Upper lobe of left lung (tissue), 6 donors: Measurements from ENCODE around the gene ZNF391. TPM values are rescaled to one million over a fixed set of nuclear protein-coding genes. Genes with fewer than 3 reads are reported as not detected.
A peak's percentile ranks its signal among the peaks of the same experiment; 100 is the strongest.

ENCODE experiments used
- ATAC-seq, 2 donors: fragments of 200-7000 bp; cut with Tn5 transposase; one replicate each; pipeline ENCODE4 v1.9.1; 2022; ENCODE audit warnings: mild to moderate bottlenecking in 2 of 2, moderate library complexity in 2 of 2; ENCODE audit not compliant: low FRiP score in 2 of 2
- DNase-seq, 2 donors: peaks; one replicate each; pipeline ENCODE4 v3.0.0-alpha.2; 2019 to 2020
- H3K27ac ChIP-seq, 4 donors: fragments of 200-600 bp; sonication (generic); one replicate each; pipeline ENCODE4 v1.5.1; 2016 to 2019
- H3K27me3 ChIP-seq, 4 donors: fragments of 200-600 bp; sonication (generic); one replicate each; pipeline ENCODE4 v1.5.1; 2017 to 2019
- H3K36me3 ChIP-seq, 4 donors: fragments of 200-600 bp; sonication (generic); one replicate each; pipeline ENCODE4 v1.5.1; 2016 to 2019
- H3K4me1 ChIP-seq, 4 donors: fragments of 200-600 bp; sonication (generic); one replicate each; pipeline ENCODE4 v1.5.1; 2018 to 2019
- H3K4me3 ChIP-seq, 4 donors: fragments of 200-600 bp; sonication (generic); one replicate each; pipeline ENCODE4 v1.5.1; 2017 to 2019; ENCODE audit warnings: mild to moderate bottlenecking in 2 of 4, moderate library complexity in 1 of 4
- H3K9me3 ChIP-seq, 4 donors: fragments of 200-600 bp; sonication (generic); one replicate each; pipeline ENCODE4 v1.5.1; 2018 to 2019
- EP300 ChIP-seq, 4 donors: sonication (generic); formaldehyde crosslinking; IDR thresholded peaks; one replicate each; pipeline ENCODE4 v1.5.1; 2017; ENCODE audit warnings: antibody characterized with exemption in 4 of 4, control low read depth in 2 of 4
- POLR2A ChIP-seq, 4 donors: fragments of 450-650 bp; IDR thresholded peaks; one replicate each; pipeline ENCODE4 v1.5.1; 2016 to 2017; ENCODE audit warnings: antibody characterized with exemption in 4 of 4, mild to moderate bottlenecking in 2 of 4
- POLR2AphosphoS5 ChIP-seq, 2 donors: sonication (generic); formaldehyde crosslinking; IDR thresholded peaks; one replicate each; pipeline ENCODE4 v1.5.1; 2017; ENCODE audit warnings: antibody characterized with exemption in 2 of 2
- WGBS, 2 donors: methylation state at CpG; one replicate each; pipeline ENCODE4 v1.1.5; 2017 to 2018; 5-methylcytosine and 5-hydroxymethylcytosine counted together
- total RNA-seq, 6 donors: library from RNA; depleted of rRNA in 4 of 6; stranded (reverse); fragments of >200 nt in 4 of 6; gene quantifications; one replicate each; pipeline versions ENCODE4 v1.1.0 to v1.2.1, GENCODE V29; 2016 to 2021
- TF ChIP-seq, protein P1 (sequence below), 6 experiments: fragments of 450-650 bp in 4 of 6; fragments of 200-600 bp in 2 of 6; sonication (generic) in 2 of 6; IDR thresholded peaks; one replicate each; pipeline ENCODE4 v1.5.1; 2016 to 2019; ENCODE audit warnings: antibody characterized with exemption in 6 of 6
- donor health status: DM: no; HTN: no; CAD: no; lungs with moderate emphysema.
- donor health status: DM: no; HTN: yes; CAD: no; lungs with severe emphysema.

The ZNF391 gene
- 1 to 10 TPM in 5 of 6 donors, under 1 TPM in 1; 0.91 to 5.8 (median 2.4) TPM for total RNA-seq

- whole genome bisulfite sequencing, 2 donors, result 1 to 2% methylated on average over 21 to 46 of the region's 49 CpGs
- peak; percentile 79 to 90 for DNase-seq
- TF ChIP-seq, protein P1, sequence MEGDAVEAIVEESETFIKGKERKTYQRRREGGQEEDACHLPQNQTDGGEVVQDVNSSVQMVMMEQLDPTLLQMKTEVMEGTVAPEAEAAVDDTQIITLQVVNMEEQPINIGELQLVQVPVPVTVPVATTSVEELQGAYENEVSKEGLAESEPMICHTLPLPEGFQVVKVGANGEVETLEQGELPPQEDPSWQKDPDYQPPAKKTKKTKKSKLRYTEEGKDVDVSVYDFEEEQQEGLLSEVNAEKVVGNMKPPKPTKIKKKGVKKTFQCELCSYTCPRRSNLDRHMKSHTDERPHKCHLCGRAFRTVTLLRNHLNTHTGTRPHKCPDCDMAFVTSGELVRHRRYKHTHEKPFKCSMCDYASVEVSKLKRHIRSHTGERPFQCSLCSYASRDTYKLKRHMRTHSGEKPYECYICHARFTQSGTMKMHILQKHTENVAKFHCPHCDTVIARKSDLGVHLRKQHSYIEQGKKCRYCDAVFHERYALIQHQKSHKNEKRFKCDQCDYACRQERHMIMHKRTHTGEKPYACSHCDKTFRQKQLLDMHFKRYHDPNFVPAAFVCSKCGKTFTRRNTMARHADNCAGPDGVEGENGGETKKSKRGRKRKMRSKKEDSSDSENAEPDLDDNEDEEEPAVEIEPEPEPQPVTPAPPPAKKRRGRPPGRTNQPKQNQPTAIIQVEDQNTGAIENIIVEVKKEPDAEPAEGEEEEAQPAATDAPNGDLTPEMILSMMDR (IDR thresholded peaks at IDR 0.05), result no peak
- TF ChIP-seq POLR2AphosphoS5 (IDR thresholded peaks at IDR 0.05) (peak; percentile 27 to 56), POLR2A (IDR thresholded peaks at IDR 0.05) (peak in 2 of 4 donors; percentile 21 to 53), EP300 (IDR thresholded peaks at IDR 0.05) (no peak)
- no peaks in the 10 kb centered on the region for H3K36me3 ChIP-seq
- peak within 1 kb of the TSS; percentile 36 to 87 (median 82) for H3K27ac ChIP-seq
- H3K4me1 ChIP-seq, result peaks cover 4 to 14% (median 8%) of the 10 kb centered on the region in 4 donors
- H3K27me3 ChIP-seq, result no peaks in the 10 kb centered on the region
- peak within 1 kb of the TSS; percentile 49 to 74 (median 64) for H3K4me3 ChIP-seq
- peak; percentile 92 to 93 for ATAC-seq
- peaks cover 0 to under 1% (median 0%) of the 10 kb centered on the region in 4 donors for H3K9me3 ChIP-seq
Measured at GRCh38 chr6:27388293-27389197, at the start of gene ZNF391. Gene ZNF391 (plus strand): TSS chr6:27388759. CDS start chr6:27400371, 11,612 bp downstream.

- TF ChIP-seq POLR2AphosphoS5 (IDR thresholded peaks at IDR 0.05) (no peak), POLR2A (IDR thresholded peaks at IDR 0.05) (no peak), EP300 (IDR thresholded peaks at IDR 0.05) (no peak)
- TF ChIP-seq, protein P1 (IDR thresholded peaks at IDR 0.05), result no peak
- no peaks in the 10 kb centered on the region for H3K4me1 ChIP-seq
- H3K27ac ChIP-seq, result no peak overlapping the region
- no peaks in the 10 kb centered on the region for H3K27me3 ChIP-seq
- DNase-seq (no peak), ATAC-seq (no peak)
- H3K36me3 ChIP-seq, result no peaks in the 10 kb centered on the region
- H3K4me3 ChIP-seq, result no peak overlapping the region
- 79 to 84% methylated on average over 4 of the region's 4 CpGs for WGBS, 2 donors
- H3K9me3 ChIP-seq, result peaks cover 0 to 24% (median 5%) of the 10 kb centered on the region in 4 donors
Measured at GRCh38 chr6:27352850-27353249, 35.7 kb upstream of the ZNF391 start.

GRCh38 chr6:27358786-27359185 is 29.8 kb upstream of the ZNF391 start:
- H3K4me3 ChIP-seq, result no peak overlapping the region
- WGBS, 2 donors, result 75 to 78% methylated on average over 2 of the region's 2 CpGs
- DNase-seq (no peak), ATAC-seq (no peak)
- H3K4me1 ChIP-seq, result no peaks in the 10 kb centered on the region
- peaks cover 0 to 33% (median 8%) of the 10 kb centered on the region in 4 donors for H3K36me3 ChIP-seq
- no peak for TF ChIP-seq EP300 (IDR thresholded peaks at IDR 0.05)
- TF ChIP-seq, protein P1 (IDR thresholded peaks at IDR 0.05), result no peak
- TF ChIP-seq POLR2A (IDR thresholded peaks at IDR 0.05), result no peak
- no peak for TF ChIP-seq POLR2AphosphoS5 (IDR thresholded peaks at IDR 0.05)
- H3K27ac ChIP-seq, result no peak overlapping the region
- H3K27me3 ChIP-seq, result no peaks in the 10 kb centered on the region
- H3K9me3 ChIP-seq, result peaks cover 17 to 39% (median 25%) of the 10 kb centered on the region in 4 donors

DNA sequence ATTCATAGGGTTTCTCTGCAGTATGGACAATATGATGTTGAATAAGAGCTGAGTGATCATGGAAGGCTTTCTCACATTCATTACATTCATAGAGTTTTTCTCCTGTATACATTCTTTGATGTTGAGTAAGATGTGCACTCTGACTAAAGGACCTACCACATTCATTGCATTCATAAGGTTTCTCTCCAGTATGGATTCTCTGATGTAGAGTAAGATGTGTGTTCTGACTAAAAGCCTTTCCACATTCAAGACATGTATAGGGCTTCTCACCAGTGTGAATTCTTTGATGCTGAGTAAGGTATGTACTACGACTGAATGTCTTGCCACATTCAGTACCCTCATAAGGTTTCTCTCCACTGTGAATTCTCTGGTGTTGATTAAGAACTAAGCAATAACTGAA is 29.3 kb upstream of the ZNF391 start:
- no peak for ATAC-seq
- WGBS, 2 donors, result 85 to 94% methylated on average over 1 of the region's 1 CpG
- Histone ChIP-seq H3K36me3 (peaks cover 0 to 33% (median 8%) of the 10 kb centered on the region in 4 donors), H3K9me3 (peaks cover 17 to 36% (median 25%) of the 10 kb centered on the region in 4 donors), H3K4me1 (no peaks in the 10 kb centered on the region), H3K27me3 (no peaks in the 10 kb centered on the region), H3K27ac (no peak overlapping the region), H3K4me3 (no peak overlapping the region)
- TF ChIP-seq EP300 (IDR thresholded peaks at IDR 0.05) (no peak), POLR2AphosphoS5 (IDR thresholded peaks at IDR 0.05) (no peak), POLR2A (IDR thresholded peaks at IDR 0.05) (no peak)
- TF ChIP-seq, protein P1 (IDR thresholded peaks at IDR 0.05), result no peak
- DNase-seq, result no peak
